ENCODE results near the gene NFE2.

- TF ChIP-seq TCF12 (IDR thresholded peaks at IDR 0.05; ENCODE audit: low read depth), result no peak
- no peak for TF ChIP-seq EGR1 (IDR thresholded peaks at IDR 0.05)
- no peak for TF ChIP-seq TEAD4 (IDR thresholded peaks at IDR 0.05)
- no peak for TF ChIP-seq CEBPB (IDR thresholded peaks at IDR 0.05)
- TF ChIP-seq MAX (IDR thresholded peaks at IDR 0.05), result no peak
- TF ChIP-seq NFIC (IDR thresholded peaks at IDR 0.05), result no peak
- TF ChIP-seq CREB1 (IDR thresholded peaks at IDR 0.05; ENCODE audit: low read depth), result no peak
- TF ChIP-seq TAF1 (IDR thresholded peaks at IDR 0.05; ENCODE audit: low read depth), result no peak
- no peak for TF ChIP-seq EP300 (IDR thresholded peaks at IDR 0.05; ENCODE audit: borderline replicate concordance)
- no peak for TF ChIP-seq YY1 (IDR thresholded peaks at IDR 0.05; ENCODE audit: low read depth)
- TF ChIP-seq REST (IDR thresholded peaks at IDR 0.05; ENCODE audit: low read depth), result no peak
- no peak for TF ChIP-seq RAD21 (IDR thresholded peaks at IDR 0.05; ENCODE audit: low read depth)
- TF ChIP-seq ZBTB7A (IDR thresholded peaks at IDR 0.05; ENCODE audit: low read depth), result no peak
Measured at GRCh38 chr12:54257332-54257731, 43.5 kb downstream of the NFE2 start.
